ENCODE results near the gene PDCD10.

DNA sequence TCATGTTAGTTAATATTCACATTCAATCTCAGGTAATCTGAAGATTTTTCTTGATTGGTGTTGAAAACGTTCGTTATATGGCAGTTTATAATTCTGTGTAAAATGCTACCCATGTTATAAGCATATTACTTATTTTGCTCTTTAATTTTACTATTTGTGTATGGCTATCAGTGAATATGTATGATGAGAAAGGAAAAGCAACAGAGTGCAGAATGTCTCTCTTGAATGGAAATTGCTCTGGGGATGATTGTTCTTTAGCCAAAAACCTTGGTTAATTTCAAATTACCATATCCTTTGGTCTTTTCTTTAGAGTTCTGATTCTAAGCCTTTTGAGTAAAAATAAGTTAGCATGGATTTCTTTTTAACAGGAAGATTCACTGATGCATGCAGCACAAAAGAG, 3.3 kb upstream of the PDCD10 start:
- TF ChIP-seq CTCF (conservative IDR thresholded peaks at IDR 0.05): no peak
- no peak for TF ChIP-seq EZH2 (IDR thresholded peaks at IDR 0.05; ENCODE audit: low read depth)
